OCI-LY7 (cell line): Measurements from ENCODE around the gene GRIN2D. TPM values are rescaled to one million over a fixed set of nuclear protein-coding genes. Genes with fewer than 3 reads are reported as not detected.

Experiments
- BruUV-seq: library from RNA; stranded (reverse); fragments of 400-500 nt; replicated peaks from 2 replicates; lab custom pipeline; 2021; lab: Mats Ljungman, UMichigan
- CTCF ChIA-PET: fragments of 300-600 bp; sonication (Branson Sonifier 250); formaldehyde crosslinking; loops from one replicate; lab custom pipeline; 2022; ENCODE audit warnings: antibody characterized with exemption; ENCODE audit not compliant: unreplicated experiment; lab: Charles Lee
- POLR2A ChIA-PET: fragments of 300-600 bp; sonication (Branson Sonifier 250); formaldehyde crosslinking; loops from one replicate; lab custom pipeline; 2022; ENCODE audit warnings: antibody characterized with exemption; lab: Charles Lee
- DNase-seq: peaks from one replicate; pipeline ENCODE4 v3.0.0-alpha.2; 2015; ENCODE audit warnings: low spot score
- H2AFZ ChIP-seq: fragments of 200-600 bp; sonication (generic), shearing (Covaris generic); 2 replicates; pipeline ENCODE4 v1.6.1; 2014; ENCODE audit warnings: mild to moderate bottlenecking, antibody characterized with exemption, low read length, moderate library complexity
- H3K27ac ChIP-seq: fragments of 200-600 bp; sonication (generic); 2 replicates; pipeline ENCODE4 v1.5.1; 2014; ENCODE audit warnings: mixed run types, low read depth, mild to moderate bottlenecking, moderate library complexity, low read length, inconsistent platforms; ENCODE audit not compliant: poor library complexity, severe bottlenecking
- H3K36me3 ChIP-seq: fragments of 200-600 bp; sonication (generic); 2 replicates; pipeline ENCODE4 v1.6.1; 2014; ENCODE audit warnings: mild to moderate bottlenecking, antibody characterized with exemption, low read length, moderate library complexity, mixed read lengths; ENCODE audit not compliant: insufficient read depth
- H3K4me1 ChIP-seq: fragments of 200-600 bp; sonication (generic); 2 replicates; pipeline ENCODE4 v1.5.1; 2014; ENCODE audit warnings: mild to moderate bottlenecking, low read length; ENCODE audit not compliant: insufficient read depth, poor library complexity, severe bottlenecking
- H3K4me2 ChIP-seq: fragments of 200-600 bp; sonication (generic); 2 replicates; pipeline ENCODE4 v1.6.1; 2014; ENCODE audit warnings: mild to moderate bottlenecking, low read length
- H3K4me3 ChIP-seq: fragments of 200-600 bp; sonication (generic); 2 replicates; pipeline ENCODE4 v1.5.1; 2014; ENCODE audit warnings: mild to moderate bottlenecking, low read depth, low read length; ENCODE audit not compliant: poor library complexity, severe bottlenecking
- H3K79me2 ChIP-seq: fragments of 200-600 bp; sonication (generic); 2 replicates; pipeline ENCODE4 v1.6.1; 2016; ENCODE audit warnings: low read depth, mild to moderate bottlenecking, low read length, moderate library complexity, mixed read lengths; ENCODE audit not compliant: insufficient read depth
- H3K9me2 ChIP-seq: fragments of 200-600 bp; sonication (generic); 2 replicates; pipeline ENCODE4 v1.6.1; 2016; ENCODE audit warnings: mild to moderate bottlenecking, low read length, mixed read lengths; ENCODE audit not compliant: insufficient read depth
- H3K9me3 ChIP-seq: fragments of 200-600 bp; sonication (generic); 2 replicates; pipeline ENCODE4 v1.6.1; 2014; ENCODE audit warnings: mild to moderate bottlenecking, mixed run types, low read length, mixed read lengths
- H4K20me1 ChIP-seq: fragments of 200-600 bp; sonication (generic); 2 replicates; pipeline ENCODE4 v1.6.1; 2014; ENCODE audit warnings: mild to moderate bottlenecking, antibody characterized with exemption, low read length, moderate library complexity, mixed read lengths; ENCODE audit not compliant: insufficient read depth
- EZH2phosphoT487 ChIP-seq: fragments of 200-600 bp; sonication (generic); IDR thresholded peaks from 2 replicates; pipeline ENCODE4 v1.6.1; 2018; ENCODE audit warnings: low read depth, borderline replicate concordance, mild to moderate bottlenecking, mixed run types, antibody characterized with exemption, low read length, moderate library complexity, mixed read lengths
- intact Hi-C: fragments of 100-400 bp; cut with micrococcal nuclease; formaldehyde crosslinking; loops from one replicate; pipeline ENCODE4 v1.10.0; 2022; ENCODE audit not compliant: unreplicated experiment
- total RNA-seq, 2 experiments: library from RNA; depleted of rRNA in 1 of 2; stranded (reverse); fragments of >200 nt in 1 of 2; shearing (Covaris generic) in 1 of 2; gene quantifications; 2 replicates each; pipeline ENCODE4 v1.2.3, GENCODE V29; 2014 to 2022
- TF ChIP-seq, protein P1 (sequence below): fragments of 200-600 bp; sonication (generic); conservative IDR thresholded peaks from 2 replicates; pipeline ENCODE4 v1.5.1; 2014; ENCODE audit warnings: mild to moderate bottlenecking, antibody characterized with exemption, low read length, moderate library complexity, mixed read lengths

The GRIN2D gene
- total RNA-seq, 2 experiments from 2014 or later = 0.06 TPM; not detected in 1

DNA sequence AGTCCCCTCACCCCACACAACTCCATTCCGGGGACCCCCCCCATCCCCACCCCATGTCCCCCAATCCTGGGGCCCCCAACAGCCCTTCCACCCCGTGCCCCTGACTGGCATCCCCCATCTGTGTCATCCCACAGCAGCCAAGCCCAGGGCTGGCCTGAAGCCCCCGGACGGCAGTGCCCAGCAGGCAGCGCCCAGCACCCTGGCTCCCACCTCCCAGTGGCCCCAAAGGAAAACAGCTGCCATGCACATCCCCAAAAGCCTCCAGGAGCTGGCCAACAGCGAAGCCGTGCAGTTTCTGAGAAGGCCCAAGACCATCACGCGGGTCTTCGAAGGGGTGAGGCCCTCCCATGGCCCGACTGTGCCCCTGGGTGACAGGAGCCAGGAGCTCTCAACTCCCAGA is 27.9 kb upstream of the GRIN2D start:
- POLR2A ChIA-PET = no interaction called here
- Histone ChIP-seq H3K4me2 (no peak overlapping the region), H3K4me1 (peaks cover 16% of the 10 kb centered on the region), H3K9me2 (no peaks in the 10 kb centered on the region), H3K9me3 (no peaks in the 10 kb centered on the region), H3K4me3 (no peak overlapping the region), H3K36me3 (peaks cover 5% of the 10 kb centered on the region; the same call in 1 of the 2 replicates), H3K27ac (no peak overlapping the region), H4K20me1 (no peaks in the 10 kb centered on the region), H2AFZ (no peak overlapping the region), H3K79me2 (0 out of 2 replicates have a peak, but pooled peaks cover 3% of the 10 kb centered on the region)
- CTCF ChIA-PET = no interaction called here
- TF ChIP-seq, protein P1, sequence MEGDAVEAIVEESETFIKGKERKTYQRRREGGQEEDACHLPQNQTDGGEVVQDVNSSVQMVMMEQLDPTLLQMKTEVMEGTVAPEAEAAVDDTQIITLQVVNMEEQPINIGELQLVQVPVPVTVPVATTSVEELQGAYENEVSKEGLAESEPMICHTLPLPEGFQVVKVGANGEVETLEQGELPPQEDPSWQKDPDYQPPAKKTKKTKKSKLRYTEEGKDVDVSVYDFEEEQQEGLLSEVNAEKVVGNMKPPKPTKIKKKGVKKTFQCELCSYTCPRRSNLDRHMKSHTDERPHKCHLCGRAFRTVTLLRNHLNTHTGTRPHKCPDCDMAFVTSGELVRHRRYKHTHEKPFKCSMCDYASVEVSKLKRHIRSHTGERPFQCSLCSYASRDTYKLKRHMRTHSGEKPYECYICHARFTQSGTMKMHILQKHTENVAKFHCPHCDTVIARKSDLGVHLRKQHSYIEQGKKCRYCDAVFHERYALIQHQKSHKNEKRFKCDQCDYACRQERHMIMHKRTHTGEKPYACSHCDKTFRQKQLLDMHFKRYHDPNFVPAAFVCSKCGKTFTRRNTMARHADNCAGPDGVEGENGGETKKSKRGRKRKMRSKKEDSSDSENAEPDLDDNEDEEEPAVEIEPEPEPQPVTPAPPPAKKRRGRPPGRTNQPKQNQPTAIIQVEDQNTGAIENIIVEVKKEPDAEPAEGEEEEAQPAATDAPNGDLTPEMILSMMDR = no peak
- TF ChIP-seq EZH2phosphoT487 = no peak
- intact Hi-C loops = no loop called here
- no TSS peak for BruUV-seq
- no peak for DNase-seq

DNA sequence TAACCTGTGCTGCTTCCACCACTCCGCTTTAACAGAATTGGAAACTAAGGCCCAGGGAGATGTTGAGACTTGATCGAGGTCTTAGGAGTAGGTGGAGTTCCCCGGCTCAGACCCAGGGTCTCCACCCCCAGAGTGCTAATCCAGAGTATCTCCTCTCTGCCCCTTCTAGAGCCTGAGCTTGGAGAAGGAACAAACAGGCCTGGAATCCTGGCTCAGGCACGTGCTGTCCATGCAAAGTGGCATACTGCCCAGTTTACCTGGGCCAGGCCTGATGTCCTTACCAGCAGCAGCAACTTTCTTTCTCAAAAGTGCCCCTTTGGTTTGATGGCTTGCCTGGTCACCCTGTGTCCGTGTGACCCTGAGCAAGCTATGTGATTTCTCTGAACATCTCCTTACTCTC is 25.6 kb upstream of the GRIN2D start:
- Histone ChIP-seq H3K4me3 (no peak overlapping the region), H2AFZ (no peak overlapping the region), H4K20me1 (no peaks in the 10 kb centered on the region), H3K4me1 (peaks cover 9% of the 10 kb centered on the region), H3K9me3 (no peaks in the 10 kb centered on the region), H3K36me3 (no peaks in the 10 kb centered on the region), H3K4me2 (no peak overlapping the region), H3K79me2 (no peaks in the 10 kb centered on the region), H3K27ac (no peak overlapping the region), H3K9me2 (no peaks in the 10 kb centered on the region)
- POLR2A ChIA-PET = no interaction called here
- no peak for TF ChIP-seq EZH2phosphoT487
- TF ChIP-seq, protein P1 = no peak
- no peak for DNase-seq
- no TSS peak for BruUV-seq
- CTCF ChIA-PET = no interaction called here
- intact Hi-C loops = no loop called here

DNA sequence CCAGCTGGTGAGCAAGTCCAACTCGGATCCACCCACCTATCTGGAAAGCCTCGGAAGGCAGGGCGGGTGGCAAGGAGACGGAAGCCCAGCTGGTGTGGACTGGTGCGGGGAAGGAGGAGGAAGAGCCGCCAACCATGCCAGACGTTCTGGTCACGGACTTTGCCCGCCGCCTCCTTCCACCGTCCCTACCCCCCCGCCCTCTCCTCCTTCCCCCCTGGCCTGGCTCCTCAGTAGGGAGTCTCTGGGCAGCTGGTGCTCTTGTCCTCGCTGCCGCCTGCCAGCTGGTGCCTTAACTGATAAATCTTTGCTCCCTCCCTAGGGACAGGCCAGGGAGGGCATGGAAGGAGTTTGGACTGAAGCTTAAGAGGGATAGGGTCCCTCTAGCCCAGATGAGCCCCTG is 24.5 kb upstream of the GRIN2D start:
- intact Hi-C loops = no loop called here
- no peaks in the 10 kb centered on the region for H3K36me3 ChIP-seq
- H3K79me2 ChIP-seq = no peaks in the 10 kb centered on the region
- peaks cover 9% of the 10 kb centered on the region for H3K4me1 ChIP-seq
- no peaks in the 10 kb centered on the region for H4K20me1 ChIP-seq
- ChIA-PET CTCF (no interaction called here), POLR2A (no interaction called here)
- no peak overlapping the region for H2AFZ ChIP-seq
- no peaks in the 10 kb centered on the region for H3K9me2 ChIP-seq
- no peak overlapping the region for H3K4me2 ChIP-seq
- no peaks in the 10 kb centered on the region for H3K9me3 ChIP-seq
- TF ChIP-seq EZH2phosphoT487 = no peak
- TF ChIP-seq, protein P1 = no peak
- BruUV-seq = no TSS peak
- H3K27ac ChIP-seq = no peak overlapping the region
- H3K4me3 ChIP-seq = no peak overlapping the region
- DNase-seq = no peak
